ENCODE results near the gene OR52B2.

OR52B2 gene

GRCh38 chr11:6210274-6210955 lies 40.3 kb upstream of the OR52B2 start (continued):
- no peak for TF ChIP-seq ZNF391 (tag by site-specific recombination; IDR thresholded peaks at IDR 0.05; ENCODE audit: borderline replicate concordance, low read depth)
- TF ChIP-seq ZNF169 (tag by site-specific recombination; IDR thresholded peaks at IDR 0.05): no peak

- H3K4me1 ChIP-seq (ENCODE audit: control insufficient read depth, insufficient read depth, low read length): no peaks in the 10 kb centered on the region
- TF ChIP-seq PRDM2 (tag by site-specific recombination; IDR thresholded peaks at IDR 0.05; ENCODE audit: borderline replicate concordance) (no peak), ZNF350 (tag by site-specific recombination; IDR thresholded peaks at IDR 0.05) (no peak), ZFP3 (tag by site-specific recombination; IDR thresholded peaks at IDR 0.05; ENCODE audit: low read depth) (no peak), ZNF488 (tag by site-specific recombination; IDR thresholded peaks at IDR 0.05) (no peak), ZNF221 (tag by site-specific recombination; IDR thresholded peaks at IDR 0.05; ENCODE audit: borderline replicate concordance) (no peak), ZFP41 (tag by site-specific recombination; IDR thresholded peaks at IDR 0.05; ENCODE audit: borderline replicate concordance) (no peak), ZNF791 (tag by site-specific recombination; IDR thresholded peaks at IDR 0.05) (no peak), ZBTB10 (tag by site-specific recombination; IDR thresholded peaks at IDR 0.05) (no peak), TRIM28 (IDR thresholded peaks at IDR 0.05; ENCODE audit: borderline replicate concordance, low read length) (no peak), ZNF416 (tag by site-specific recombination; IDR thresholded peaks at IDR 0.05) (no peak), ZNF558 (tag by site-specific recombination; IDR thresholded peaks at IDR 0.05) (no peak), ZNF514 (tag by site-specific recombination; IDR thresholded peaks at IDR 0.05) (no peak)
- H3K4me3 ChIP-seq (ENCODE audit: low read depth, low read length): no peak overlapping the region
- ChIA-PET POLR2A (no interaction called here), CTCF (no interaction called here)
- no peaks in the 10 kb centered on the region for H3K9me3 ChIP-seq (ENCODE audit: control insufficient read depth, insufficient read depth, low read depth, low read length)
- peaks cover 0 to 91% of the 10 kb centered on the region in 2 experiments; a peak in 1 of 3 replicates for H3K36me3 ChIP-seq (ENCODE audit: control insufficient read depth in 2 of 2, insufficient read depth in 1 of 2, low read length in 2 of 2)
- H3K27ac ChIP-seq (ENCODE audit: extremely low read depth, low read depth, low read length): no peak overlapping the region
These were observed 39.7 kb upstream of the OR52B2 start for GRCh38 chr11:6209801-6210200.
